ENCODE results near the gene KCNAB1.

DNA sequence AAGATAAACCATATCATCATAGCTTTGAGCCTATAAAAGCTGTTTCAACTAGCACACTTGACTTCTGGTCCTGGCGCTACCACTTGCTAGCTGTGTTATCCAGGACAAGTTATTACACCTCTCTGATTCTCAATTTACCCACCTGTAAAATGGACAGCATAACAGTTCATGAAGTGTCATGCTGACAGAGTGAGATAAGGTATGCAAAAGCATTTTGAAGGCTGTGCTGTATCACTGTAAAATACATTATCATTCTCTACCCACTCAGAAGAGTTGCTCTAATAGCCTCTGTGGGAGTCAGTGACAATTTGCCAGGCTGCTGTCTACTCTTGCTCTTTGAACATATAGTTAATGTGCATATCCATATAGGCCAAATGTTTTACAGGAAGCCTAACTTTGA lies 341.5 kb downstream of the KCNAB1 start:
- no peak for TF ChIP-seq EZH2 (optimal IDR thresholded peaks at IDR 0.05; ENCODE audit: low read depth, low read length)
- TF ChIP-seq, protein P1, sequence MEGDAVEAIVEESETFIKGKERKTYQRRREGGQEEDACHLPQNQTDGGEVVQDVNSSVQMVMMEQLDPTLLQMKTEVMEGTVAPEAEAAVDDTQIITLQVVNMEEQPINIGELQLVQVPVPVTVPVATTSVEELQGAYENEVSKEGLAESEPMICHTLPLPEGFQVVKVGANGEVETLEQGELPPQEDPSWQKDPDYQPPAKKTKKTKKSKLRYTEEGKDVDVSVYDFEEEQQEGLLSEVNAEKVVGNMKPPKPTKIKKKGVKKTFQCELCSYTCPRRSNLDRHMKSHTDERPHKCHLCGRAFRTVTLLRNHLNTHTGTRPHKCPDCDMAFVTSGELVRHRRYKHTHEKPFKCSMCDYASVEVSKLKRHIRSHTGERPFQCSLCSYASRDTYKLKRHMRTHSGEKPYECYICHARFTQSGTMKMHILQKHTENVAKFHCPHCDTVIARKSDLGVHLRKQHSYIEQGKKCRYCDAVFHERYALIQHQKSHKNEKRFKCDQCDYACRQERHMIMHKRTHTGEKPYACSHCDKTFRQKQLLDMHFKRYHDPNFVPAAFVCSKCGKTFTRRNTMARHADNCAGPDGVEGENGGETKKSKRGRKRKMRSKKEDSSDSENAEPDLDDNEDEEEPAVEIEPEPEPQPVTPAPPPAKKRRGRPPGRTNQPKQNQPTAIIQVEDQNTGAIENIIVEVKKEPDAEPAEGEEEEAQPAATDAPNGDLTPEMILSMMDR (IDR thresholded peaks at IDR 0.05; ENCODE audit: low read length): no peak
